Measurements from ENCODE around the gene AFAP1L1. TPM values are rescaled to one million over a fixed set of nuclear protein-coding genes. Genes with fewer than 3 reads are reported as not detected.

The AFAP1L1 gene
- 10.1 TPM in 2 replicates for total RNA-seq

GRCh38 chr5:149271716-149272563 is at the start of gene AFAP1L1:
TSS of gene AFAP1L1 (plus strand) at chr5:149271859. CDS start at chr5:149271969, 110 bp downstream.

GRCh38 chr5:149345147-149345891 is 73.7 kb downstream of the AFAP1L1 start, which contains the start of gene GRPEL2:
TSS of gene GRPEL2 (plus strand) at chr5:149345499. CDS start at chr5:149345540, 41 bp downstream.

GRCh38 chr5:149357370-149358293 is 86.0 kb downstream of the AFAP1L1 start, which contains the start of gene PCYOX1L:
TSS of gene PCYOX1L (plus strand) at chr5:149358046. CDS start at chr5:149358069, 23 bp downstream.

GRCh38 chr5:149379177-149379761 is 107.6 kb downstream of the AFAP1L1 start, which contains the start of gene IL17B:
TSS of gene IL17B (minus strand) at chr5:149379292. CDS start at chr5:149379225, 67 bp downstream.

Other genes with a start within 250 kb of the AFAP1L1 start
- gene SH3TC2, start 208.8 kb upstream of the AFAP1L1 start, total RNA-seq = 1.5 and 1.7 TPM in 2 replicates
- 10.2 and 14.1 TPM in 2 replicates for gene ABLIM3, start 130.4 kb upstream of the AFAP1L1 start, total RNA-seq
- gene GRPEL2, start 73.6 kb downstream of the AFAP1L1 start, total RNA-seq = 21.5 and 23.2 TPM in 2 replicates
- 3.2 and 4.2 TPM in 2 replicates for gene PCYOX1L, start 86.2 kb downstream of the AFAP1L1 start, total RNA-seq
- gene IL17B, start 107.4 kb downstream of the AFAP1L1 start, total RNA-seq = not detected in 2 replicates

Data from hair follicle dermal papilla cell (primary cell).